GM23338 (cell line): ENCODE data around the gene ZZZ3. TPM values are rescaled to one million over a fixed set of nuclear protein-coding genes. Genes with fewer than 3 reads are reported as not detected.
A peak's percentile ranks its signal among the peaks of the same experiment; 100 is the strongest.

Experiments used
- ATAC-seq: fragments of 200-7000 bp; cut with Tn5 transposase; 3 replicates; pipeline ENCODE4 v1.9.1; 2020
- DNase-seq: peaks from one replicate; pipeline ENCODE4 v3.0.0-alpha.2; 2015; ENCODE audit warnings: low spot score
- H2AFZ ChIP-seq: fragments of 200-600 bp; sonication (generic); 2 replicates; pipeline ENCODE4 v1.8.0; 2016; ENCODE audit warnings: antibody characterized with exemption, mild to moderate bottlenecking, moderate library complexity
- H3F3A ChIP-seq: fragments of 200-600 bp; sonication (generic); replicated peaks from 2 replicates; pipeline ENCODE4 v1.8.0; 2017; ENCODE audit warnings: antibody characterized with exemption, mixed run types, low read depth
- H3K27ac ChIP-seq: fragments of 200-600 bp; sonication (generic); 2 replicates; pipeline ENCODE4 v1.6.1; 2016; ENCODE audit warnings: low read depth
- H3K27me3 ChIP-seq: fragments of 200-600 bp; sonication (generic); 2 replicates; pipeline ENCODE4 v1.8.0; 2016; ENCODE audit warnings: mild to moderate bottlenecking, mixed run types, moderate library complexity; ENCODE audit not compliant: insufficient read depth
- H3K36me3 ChIP-seq: fragments of 200-600 bp; sonication (generic); 2 replicates; pipeline ENCODE4 v1.8.0; 2016; ENCODE audit warnings: mild to moderate bottlenecking; ENCODE audit not compliant: insufficient read depth
- H3K4me1 ChIP-seq: fragments of 200-600 bp; sonication (generic); 2 replicates; pipeline ENCODE4 v1.8.0; 2016; ENCODE audit warnings: mild to moderate bottlenecking, moderate library complexity; ENCODE audit not compliant: insufficient read depth
- H3K4me2 ChIP-seq: fragments of 200-600 bp; sonication (generic); 2 replicates; pipeline ENCODE4 v1.7.1; 2017; ENCODE audit warnings: mixed run types
- H3K4me3 ChIP-seq: fragments of 200-600 bp; sonication (generic); 2 replicates; pipeline ENCODE4 v1.6.1; 2016; ENCODE audit warnings: mixed run types
- H3K79me2 ChIP-seq: fragments of 200-600 bp; sonication (generic); replicated peaks from 2 replicates; pipeline ENCODE4 v1.8.0; 2017; ENCODE audit warnings: mild to moderate bottlenecking; ENCODE audit not compliant: insufficient read depth
- H3K9me2 ChIP-seq: fragments of 200-600 bp; sonication (generic); 2 replicates; pipeline ENCODE4 v1.8.0; 2017; ENCODE audit not compliant: insufficient read depth
- H4K20me1 ChIP-seq: fragments of 200-600 bp; sonication (generic); replicated peaks from 2 replicates; pipeline ENCODE4 v1.8.0; 2017; ENCODE audit warnings: mild to moderate bottlenecking; ENCODE audit not compliant: insufficient read depth
- H3K27ac Mint-ChIP-seq: 2 replicates; pipeline ENCODE4 v1.8.0; 2020; ENCODE audit warnings: inconsistent platforms, mild to moderate bottlenecking, moderate library complexity, mixed read lengths
- H3K27me3 Mint-ChIP-seq: 3 replicates; pipeline ENCODE4 v1.8.0; 2022; ENCODE audit warnings: low read depth, mild to moderate bottlenecking, moderate library complexity, mixed read lengths, inconsistent platforms; ENCODE audit not compliant: insufficient read depth, poor library complexity
- H3K36me3 Mint-ChIP-seq: 3 replicates; pipeline ENCODE4 v1.8.0; 2021; ENCODE audit warnings: low read depth, mild to moderate bottlenecking, inconsistent platforms, moderate library complexity, mixed read lengths
- H3K4me1 Mint-ChIP-seq: 3 replicates; pipeline ENCODE4 v1.8.0; 2020; ENCODE audit warnings: mild to moderate bottlenecking, inconsistent platforms, mixed read lengths
- H3K4me3 Mint-ChIP-seq: 3 replicates; pipeline ENCODE4 v1.8.0; 2021; ENCODE audit warnings: moderate library complexity, mild to moderate bottlenecking, inconsistent platforms, mixed read lengths
- H3K9me3 Mint-ChIP-seq: 3 replicates; pipeline ENCODE4 v1.8.0; 2020; ENCODE audit warnings: moderate library complexity, mild to moderate bottlenecking, inconsistent platforms, mixed read lengths
- CREB1 ChIP-seq: fragments of 250-450 bp; sonication (Bioruptor Pico); IDR thresholded peaks from 2 replicates; pipeline ENCODE4 v1.5.0; 2020; ENCODE audit warnings: low read depth, mild to moderate bottlenecking, moderate library complexity
- CTCF ChIP-seq, 2 experiments: fragments of 200-600 bp in 1 of 2; sonication (generic) in 1 of 2; conservative IDR thresholded peaks; 2 replicates each; pipeline versions ENCODE4 v1.5.1 to v1.6.1; 2016 to 2017; ENCODE audit warnings: antibody characterized with exemption in 2 of 2, low read depth in 2 of 2, mild to moderate bottlenecking in 2 of 2, moderate library complexity in 1 of 2
- EZH2 ChIP-seq: fragments of 200-600 bp; sonication (generic); IDR thresholded peaks from one replicate; pipeline ENCODE4 v1.8.0; 2017; ENCODE audit warnings: antibody characterized with exemption, mild to moderate bottlenecking, low read depth; ENCODE audit not compliant: unreplicated experiment
- EZH2phosphoT487 ChIP-seq: fragments of 200-600 bp; sonication (generic); IDR thresholded peaks from one replicate; pipeline ENCODE4 v1.8.1; 2018; ENCODE audit warnings: antibody characterized with exemption; ENCODE audit not compliant: unreplicated experiment
- JUNB ChIP-seq: IDR thresholded peaks from one replicate; pipeline ENCODE4 v1.6.1; 2016; ENCODE audit warnings: antibody characterized with exemption; ENCODE audit not compliant: unreplicated experiment
- NANOG ChIP-seq: IDR thresholded peaks from 2 replicates; pipeline ENCODE4 v1.6.1; 2016; ENCODE audit warnings: antibody characterized with exemption, borderline replicate concordance
- POLR2AphosphoS5 ChIP-seq: IDR thresholded peaks from 2 replicates; pipeline ENCODE4 v1.6.1; 2016; ENCODE audit warnings: antibody characterized with exemption, low read depth
- STAT1 ChIP-seq: IDR thresholded peaks from one replicate; pipeline ENCODE4 v1.6.1; 2016; ENCODE audit warnings: antibody characterized with exemption; ENCODE audit not compliant: unreplicated experiment
- long read RNA-seq: library from polyadenylated mRNA; unstranded; transcript quantifications from one replicate; pipeline ENCODE4 v2.0.0, GENCODE V29; 2020; ENCODE audit not compliant: unreplicated experiment
- polyA plus RNA-seq: library from polyadenylated mRNA; unstranded; fragments of >200 nt; fragmentation: Nextera tagmentation; extraction: Ambion mirVana; gene quantifications from 2 replicates; pipeline ENCODE4 v1.2.1, GENCODE V29; 2016
- total RNA-seq: library from RNA; depleted of rRNA; stranded (reverse); fragments of >200 nt; shearing (Covaris generic); gene quantifications from 2 replicates; pipeline ENCODE4 v1.2.3, GENCODE V29; 2014; rRNA removed
- TF ChIP-seq, protein P1 (sequence below): IDR thresholded peaks from 2 replicates; pipeline ENCODE4 v1.6.1; 2016; ENCODE audit warnings: antibody characterized with exemption

ZZZ3 gene
- 81.9 and 107 TPM in 2 replicates for total RNA-seq
- 24.2 and 33.4 TPM in 2 replicates for polyA plus RNA-seq
- long read RNA-seq, partial matches to known transcripts, result 2 of 7 reads
- long read RNA-seq, other reads (novel, unspliced or antisense), result 3 of 7 reads

- H3K27me3 Mint-ChIP-seq, result peaks cover 15% of the 10 kb centered on the region
- H3K36me3 ChIP-seq, result no peaks in the 10 kb centered on the region
- H4K20me1 ChIP-seq, result peaks cover 8% of the 10 kb centered on the region; the same call in 1 of the 2 replicates
- no peaks in the 10 kb centered on the region for H3K9me2 ChIP-seq
- ATAC-seq (peak; percentile 53), DNase-seq (peak; percentile 97)
- peak within 1 kb of the TSS; percentile 94 for H3K4me3 Mint-ChIP-seq
- no peaks in the 10 kb centered on the region for H3K27me3 ChIP-seq
- H3K27ac ChIP-seq, result peak within 1 kb of the TSS; percentile 100
- peaks cover 47% of the 10 kb centered on the region for H3K79me2 ChIP-seq
- H3K4me1 Mint-ChIP-seq, result peaks cover 21% of the 10 kb centered on the region
- peaks cover 15% of the 10 kb centered on the region for H3F3A ChIP-seq
- TF ChIP-seq NANOG (no peak), CTCF (conservative IDR thresholded peaks at IDR 0.05; ENCODE audit: low read depth in 2 of 2) (no peak), POLR2AphosphoS5 (peak; percentile 58), JUNB (no peak)
- H3K4me2 ChIP-seq, result peak within 1 kb of the TSS; percentile 88
- peaks cover 16% of the 10 kb centered on the region for H3K4me1 ChIP-seq
- peak within 1 kb of the TSS; percentile 100 for H3K27ac Mint-ChIP-seq
- peak within 1 kb of the TSS; percentile 75; the same call in 1 of the 2 replicates for H2AFZ ChIP-seq
- peaks cover 4% of the 10 kb centered on the region; the same call in 2 of the 3 replicates for H3K36me3 Mint-ChIP-seq
- H3K4me3 ChIP-seq, result peak within 1 kb of the TSS; percentile 67
- H3K9me3 Mint-ChIP-seq, result no peaks in the 10 kb centered on the region
These were observed at the start of gene ZZZ3 for GRCh38 chr1:77682460-77683159. TSS of gene ZZZ3 (minus strand) at chr1:77682658. CDS start at chr1:77633354, 49,304 bp downstream.

- Histone ChIP-seq H3K79me2 (no peaks in the 10 kb centered on the region), H3K4me2 (no peak overlapping the region), H3K27ac (no peak overlapping the region), H3K9me2 (no peaks in the 10 kb centered on the region), H3K4me3 (no peak overlapping the region), H3F3A (no peaks in the 10 kb centered on the region), H2AFZ (no peak overlapping the region), H3K4me1 (no peaks in the 10 kb centered on the region), H3K27me3 (no peaks in the 10 kb centered on the region), H4K20me1 (no peaks in the 10 kb centered on the region), H3K36me3 (peaks cover 6% of the 10 kb centered on the region)
- no peak for ATAC-seq
- Mint-ChIP-seq H3K4me3 (no peak overlapping the region), H3K4me1 (no peaks in the 10 kb centered on the region), H3K9me3 (no peaks in the 10 kb centered on the region; the same call in 2 of the 3 replicates), H3K36me3 (peaks cover 16% of the 10 kb centered on the region; the same call in 2 of the 3 replicates), H3K27me3 (no peaks in the 10 kb centered on the region), H3K27ac (no peak overlapping the region; the same call in 1 of the 2 replicates)
- no peak for DNase-seq
- TF ChIP-seq JUNB, result no peak
- TF ChIP-seq NANOG, result no peak
- no peak for TF ChIP-seq EZH2
- no peak for TF ChIP-seq CREB1
- no peak for TF ChIP-seq CTCF (conservative IDR thresholded peaks at IDR 0.05; ENCODE audit: low read depth in 2 of 2)
- no peak for TF ChIP-seq EZH2phosphoT487
- TF ChIP-seq STAT1, result no peak
- TF ChIP-seq, protein P1, sequence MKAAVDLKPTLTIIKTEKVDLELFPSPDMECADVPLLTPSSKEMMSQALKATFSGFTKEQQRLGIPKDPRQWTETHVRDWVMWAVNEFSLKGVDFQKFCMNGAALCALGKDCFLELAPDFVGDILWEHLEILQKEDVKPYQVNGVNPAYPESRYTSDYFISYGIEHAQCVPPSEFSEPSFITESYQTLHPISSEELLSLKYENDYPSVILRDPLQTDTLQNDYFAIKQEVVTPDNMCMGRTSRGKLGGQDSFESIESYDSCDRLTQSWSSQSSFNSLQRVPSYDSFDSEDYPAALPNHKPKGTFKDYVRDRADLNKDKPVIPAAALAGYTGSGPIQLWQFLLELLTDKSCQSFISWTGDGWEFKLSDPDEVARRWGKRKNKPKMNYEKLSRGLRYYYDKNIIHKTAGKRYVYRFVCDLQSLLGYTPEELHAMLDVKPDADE, result no peak
These were observed 49.6 kb upstream of the ZZZ3 start for GRCh38 chr1:77732090-77732489.
